ENCODE data around the gene MARVELD2. TPM values are rescaled to one million over a fixed set of nuclear protein-coding genes. Genes with fewer than 3 reads are reported as not detected.
"Not testable (repeated sequence)": the region's sequence is repeated elsewhere in the genome, so short reads cannot be mapped to it uniquely, and the experiment has no call there.

Gene MARVELD2
- total RNA-seq, 8 experiments from 2014 or later: 0.05 to 2.5 (median 0.26) TPM

DNA sequence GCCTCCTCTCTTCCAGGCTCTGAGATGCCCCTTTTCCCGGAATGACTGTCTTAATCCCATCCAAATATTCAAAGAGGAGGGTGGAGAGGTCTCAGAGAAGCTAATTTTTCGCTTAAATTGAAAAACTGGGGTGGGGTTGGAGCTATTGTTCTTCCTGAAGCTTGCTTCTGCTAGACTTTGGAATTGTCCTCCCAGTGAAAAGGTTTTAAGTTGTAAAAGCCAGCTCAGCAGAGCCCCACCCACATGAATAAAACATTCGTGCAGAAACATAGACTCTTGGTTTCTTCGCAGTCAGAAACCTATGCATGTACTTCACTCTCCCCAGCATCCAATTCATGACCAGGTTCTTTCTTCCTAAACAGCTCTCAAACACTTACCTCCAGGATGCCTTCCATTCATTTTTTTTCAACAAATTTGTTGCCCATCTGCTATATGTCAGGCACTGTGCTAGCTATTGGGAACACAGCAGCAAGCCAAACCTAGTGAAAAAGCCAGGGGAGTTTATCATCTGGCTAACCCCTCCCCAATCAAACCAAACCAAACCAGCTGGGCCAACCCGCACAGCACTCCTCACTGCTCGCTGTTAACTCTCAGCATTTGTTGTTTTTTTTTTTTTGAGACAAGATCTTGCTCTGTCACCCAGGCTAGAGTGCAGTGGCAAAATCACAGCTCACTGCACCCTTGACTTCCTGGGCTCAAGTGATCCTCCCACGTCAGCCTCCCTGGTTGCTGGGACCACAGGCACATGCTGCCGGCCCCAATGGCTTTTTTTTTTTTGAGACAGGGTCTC, 39.7 kb downstream of the MARVELD2 start:
- Histone ChIP-seq H3K4me1 (replicated peaks in 1 of 2) (peaks cover 0 to 4% of the 10 kb centered on the region in 2 donors), H3K4me3 (no peak overlapping the region), H3K27ac (peak overlapping the region in 1 of 2 donors; percentile 32)
- in situ Hi-C loops (cut with MboI; ENCODE audit: low pct_unique_long_range_greater_than_20kb in 2 of 9, low sequenced_read_pairs in 9 of 9, unreplicated experiment in 9 of 9): no loop called here
- 3 to 58% (median 31%) methylated on average over 3 to 7 of the region's 8 CpGs; no CpG with 5 or more reads in 3 of the 10 experiments for WGBS, 10 experiments
- peak in 7 of 8 experiments; percentile 78 to 97 (median 88) for ATAC-seq (replicated peaks in 6 of 8)

DNA sequence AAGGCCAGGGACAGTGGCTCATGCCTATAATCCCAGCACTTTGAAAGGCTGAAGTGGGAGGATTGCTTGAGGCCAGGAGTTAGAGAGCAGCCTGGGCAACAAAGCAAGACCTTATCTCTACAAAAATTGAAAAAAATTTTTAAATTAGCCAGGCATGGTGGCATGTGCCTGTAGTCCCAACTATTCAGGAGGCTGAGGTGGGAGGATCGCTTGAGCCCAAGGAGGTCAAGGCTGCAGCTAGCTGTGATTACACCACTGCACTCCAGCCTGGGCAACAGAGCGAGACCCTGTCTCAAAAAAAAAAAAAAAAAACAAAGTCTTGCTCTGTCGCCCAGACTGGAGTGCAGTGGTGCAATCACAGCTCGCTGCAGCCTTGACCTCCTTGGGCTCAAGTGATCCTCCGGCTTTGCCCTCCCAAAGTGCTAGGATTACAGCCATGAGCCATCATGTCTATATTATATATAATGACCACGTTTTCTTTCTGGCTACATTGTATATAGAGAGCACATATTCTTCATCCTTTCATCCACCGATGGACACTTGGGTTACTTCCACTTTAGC, 40.6 kb downstream of the MARVELD2 start:
- H3K4me3 ChIP-seq; ATAC-seq (replicated peaks in 6 of 8); in situ Hi-C loops (cut with MboI; ENCODE audit: low pct_unique_long_range_greater_than_20kb in 2 of 9, low sequenced_read_pairs in 9 of 9, unreplicated experiment in 9 of 9); H3K4me1 ChIP-seq (replicated peaks in 1 of 2): not testable (repeated sequence)
- H3K27ac ChIP-seq: peak overlapping the region in 1 of 2 donors; percentile 10
- WGBS, 10 experiments: 60 to 100% (median 94%) methylated on average over 1 to 5 of the region's 7 CpGs; no CpG with 5 or more reads in 3 of the 10 experiments

DNA sequence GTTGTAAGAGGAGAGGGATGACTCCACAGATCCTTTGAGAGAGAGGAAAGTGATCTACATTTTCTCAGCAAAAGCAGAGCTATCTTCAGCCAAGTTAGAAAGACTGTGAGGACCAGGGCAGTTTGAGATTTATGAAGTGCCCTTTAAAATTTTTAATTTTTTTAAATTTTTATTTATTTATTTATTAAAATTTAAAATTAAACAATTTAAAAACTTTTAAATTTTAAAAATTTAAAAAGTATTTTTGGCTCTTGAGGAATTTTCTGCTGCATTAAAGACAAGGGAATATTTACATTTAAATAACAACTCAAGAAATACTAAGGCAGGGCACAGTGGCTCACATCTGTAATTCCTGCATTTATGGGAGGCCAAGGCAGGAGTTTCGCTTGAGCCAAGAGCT, 47.3 kb downstream of the MARVELD2 start:
- in situ Hi-C loops (cut with MboI; ENCODE audit: low pct_unique_long_range_greater_than_20kb in 2 of 9, low sequenced_read_pairs in 9 of 9, unreplicated experiment in 9 of 9): no loop called here
- no peak for ATAC-seq (replicated peaks in 6 of 8)
- WGBS, 10 experiments: 50 to 100% (median 94%) methylated on average over 1 of the region's 1 CpG; no CpG with 5 or more reads in 2 of the 10 experiments
- Histone ChIP-seq H3K27ac (no peak overlapping the region), H3K4me3 (no peak overlapping the region), H3K4me1 (replicated peaks in 1 of 2) (no peaks in the 10 kb centered on the region)

DNA sequence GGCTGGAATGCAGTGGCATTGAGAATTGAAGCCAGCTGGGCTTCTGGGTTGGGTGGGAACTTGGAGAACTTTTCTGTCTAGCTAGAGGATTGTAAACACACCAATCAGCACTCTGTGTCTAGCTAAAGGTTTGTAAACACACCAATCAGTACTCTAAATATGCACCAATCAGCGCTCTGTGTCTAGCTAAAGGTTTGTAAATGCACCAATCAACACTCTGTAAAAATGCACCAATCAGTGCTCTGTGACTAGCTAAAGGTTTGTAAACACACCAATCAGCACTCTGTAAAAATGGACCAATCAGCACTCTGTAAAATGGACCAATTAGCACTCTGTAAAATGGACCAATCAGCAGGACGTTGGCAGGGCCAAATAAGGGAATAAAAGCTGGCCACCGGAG, 51.5 kb downstream of the MARVELD2 start:
- ATAC-seq (replicated peaks in 6 of 8); H3K4me1 ChIP-seq (replicated peaks in 1 of 2); in situ Hi-C loops (cut with MboI; ENCODE audit: low pct_unique_long_range_greater_than_20kb in 2 of 9, low sequenced_read_pairs in 9 of 9, unreplicated experiment in 9 of 9); H3K27ac ChIP-seq; H3K4me3 ChIP-seq: not testable (repeated sequence)
- WGBS, 10 experiments: 67 to 100% (median 90%) methylated on average over 1 to 3 of the region's 3 CpGs; no CpG with 5 or more reads in 4 of the 10 experiments

DNA sequence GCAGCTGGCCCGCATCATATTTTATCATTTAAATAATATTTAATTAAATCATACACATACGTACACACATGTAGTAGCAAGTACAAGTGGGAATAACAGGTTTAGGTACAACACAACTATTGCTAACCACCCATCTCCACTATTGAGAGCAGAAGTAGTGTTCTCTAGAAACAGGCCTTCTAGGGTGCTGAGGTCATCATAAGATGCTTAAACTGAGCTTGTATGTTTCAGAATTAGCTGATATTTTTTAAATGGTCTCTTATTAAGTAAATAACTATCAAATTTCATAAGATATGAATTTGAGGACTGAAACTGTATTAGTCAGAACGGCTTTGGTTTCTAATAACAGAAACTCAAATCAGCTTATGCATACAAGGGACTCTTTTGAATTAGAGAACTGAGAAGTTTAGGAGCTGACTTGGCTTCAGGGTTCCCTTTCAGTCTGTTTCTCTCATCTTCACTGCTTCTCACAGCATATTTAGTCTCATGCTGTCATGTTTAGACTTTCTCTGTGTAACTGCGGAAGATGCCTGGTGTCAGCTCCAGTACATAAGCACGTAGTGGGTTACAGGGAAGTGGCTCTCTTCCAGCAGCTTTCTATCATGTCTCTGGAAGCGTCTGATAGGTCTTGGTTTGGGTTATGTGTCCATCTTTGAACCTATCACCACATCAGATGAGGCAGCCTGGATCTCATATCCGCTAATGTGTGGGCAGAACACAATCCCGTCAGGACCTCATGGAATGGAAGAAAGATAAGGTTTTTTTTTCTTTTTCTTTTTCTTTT, 52.7 kb downstream of the MARVELD2 start:
- no peak for ATAC-seq (replicated peaks in 6 of 8)
- Histone ChIP-seq H3K4me1 (replicated peaks in 1 of 2) (no peaks in the 10 kb centered on the region), H3K4me3 (no peak overlapping the region), H3K27ac (no peak overlapping the region)
- in situ Hi-C loops (cut with MboI; ENCODE audit: low pct_unique_long_range_greater_than_20kb in 2 of 9, low sequenced_read_pairs in 9 of 9, unreplicated experiment in 9 of 9): no loop called here
- 79 to 100% (median 92%) methylated on average over 1 to 7 of the region's 8 CpGs; no CpG with 5 or more reads in 1 of the 10 experiments for WGBS, 10 experiments

DNA sequence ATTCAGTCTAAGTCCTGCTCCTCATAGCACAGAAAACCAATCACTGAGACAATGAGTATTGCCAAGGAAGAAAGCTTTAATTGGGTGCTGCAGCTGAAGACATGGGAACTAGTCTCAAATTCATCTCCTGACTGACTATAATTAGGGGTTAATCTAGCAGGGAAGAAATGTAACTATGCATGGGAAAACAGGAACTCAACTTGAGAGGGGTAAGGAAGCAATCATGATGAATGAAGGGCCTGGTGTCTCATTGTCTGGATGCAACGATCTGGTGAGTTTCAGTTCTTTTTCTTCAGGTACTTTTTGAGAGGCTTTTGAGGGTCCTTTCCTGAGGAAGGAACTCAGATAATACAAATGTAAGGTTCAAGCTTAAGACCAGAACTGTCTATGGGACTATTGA, 53.7 kb downstream of the MARVELD2 start:
- no peak for ATAC-seq (replicated peaks in 6 of 8)
- H3K4me1 ChIP-seq (replicated peaks in 1 of 2): no peaks in the 10 kb centered on the region
- WGBS, 10 experiments: 20 to 100% (median 75%) methylated on average over 1 of the region's 1 CpG; no CpG with 5 or more reads in 3 of the 10 experiments
- in situ Hi-C loops (cut with MboI; ENCODE audit: low pct_unique_long_range_greater_than_20kb in 2 of 9, low sequenced_read_pairs in 9 of 9, unreplicated experiment in 9 of 9): no loop called here
- no peak overlapping the region for H3K4me3 ChIP-seq
- H3K27ac ChIP-seq: no peak overlapping the region

DNA sequence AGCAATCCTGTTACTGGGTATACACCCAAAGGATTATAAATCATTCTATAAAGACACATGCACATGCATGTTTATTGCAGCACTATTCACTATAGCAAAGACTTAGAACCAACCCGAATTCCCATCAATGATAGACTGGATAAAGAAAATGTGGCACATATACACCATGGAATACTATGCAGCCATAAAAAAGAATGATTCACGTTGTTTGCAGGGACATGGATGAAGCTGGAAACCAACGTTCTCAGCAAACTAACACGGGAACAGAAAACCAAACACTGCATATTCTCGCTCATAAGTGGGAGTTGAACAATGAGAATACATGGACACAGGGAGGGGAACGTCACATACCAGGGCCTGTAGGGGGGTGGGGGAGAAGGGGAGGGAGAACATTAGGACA, 56.6 kb downstream of the MARVELD2 start:
- H3K4me3 ChIP-seq; H3K27ac ChIP-seq; in situ Hi-C loops (cut with MboI; ENCODE audit: low pct_unique_long_range_greater_than_20kb in 2 of 9, low sequenced_read_pairs in 9 of 9, unreplicated experiment in 9 of 9); H3K4me1 ChIP-seq (replicated peaks in 1 of 2); ATAC-seq (replicated peaks in 6 of 8): not testable (repeated sequence)
- WGBS, 10 experiments: 0 to 100% (median 60%) methylated on average over 1 to 4 of the region's 6 CpGs; no CpG with 5 or more reads in 3 of the 10 experiments

DNA sequence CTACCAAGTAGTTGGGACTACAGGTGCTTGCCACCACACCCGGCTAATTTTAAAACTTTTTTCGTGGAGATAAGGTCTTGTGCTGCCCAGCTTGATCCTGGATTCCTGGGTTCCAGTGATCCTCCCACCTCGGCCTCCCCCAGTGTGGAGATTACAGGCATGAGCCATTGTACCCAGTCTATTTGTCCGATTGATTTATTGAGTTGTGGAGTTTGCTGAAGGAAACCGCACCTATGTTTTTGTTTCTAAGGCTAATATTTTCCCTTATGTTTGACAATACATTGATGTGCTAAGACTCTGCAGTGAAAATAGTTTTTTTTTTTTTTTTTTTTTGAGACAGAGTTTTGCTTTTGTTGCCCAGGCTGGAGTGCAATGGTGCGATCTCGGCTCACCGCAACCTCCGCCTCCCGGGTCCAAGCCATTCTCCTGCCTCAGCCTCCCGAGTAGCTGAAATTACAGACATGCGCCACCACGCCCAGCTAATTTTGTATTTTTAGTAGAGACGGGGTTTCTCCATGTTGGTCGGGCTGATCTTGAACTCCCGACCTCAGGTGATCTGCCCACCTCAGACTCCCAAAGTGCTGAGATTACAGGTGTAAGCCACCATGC, 57.7 kb downstream of the MARVELD2 start:
- H3K4me1 ChIP-seq (replicated peaks in 1 of 2): not testable (repeated sequence)

DNA sequence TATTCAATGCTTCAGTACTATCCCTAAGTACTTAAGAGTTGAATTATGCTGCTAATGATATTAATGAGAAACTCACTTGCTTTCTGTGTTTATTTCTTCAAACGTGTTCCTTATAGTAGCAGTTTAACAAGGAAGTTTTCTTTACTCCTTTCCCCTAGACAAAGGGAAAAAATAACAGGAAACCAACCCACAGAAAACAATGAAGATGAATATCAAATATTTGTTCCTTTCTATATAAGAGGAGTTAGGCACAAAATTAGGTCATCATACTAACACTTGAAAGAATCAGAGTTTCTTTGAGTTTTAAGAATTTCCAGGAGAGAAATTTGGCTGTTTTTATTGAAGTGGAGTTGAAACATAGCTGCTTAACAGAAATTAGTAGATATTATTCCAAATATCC, 62.3 kb downstream of the MARVELD2 start:
- 0 to 80% (median 17%) methylated on average over 1 of the region's 1 CpG; no CpG with 5 or more reads in 1 of the 10 experiments for WGBS, 10 experiments
- no peak for ATAC-seq (replicated peaks in 6 of 8)

More for the DNA sequence above, 57.7 kb downstream of the MARVELD2 start:
- ATAC-seq (replicated peaks in 6 of 8); in situ Hi-C loops (cut with MboI; ENCODE audit: low pct_unique_long_range_greater_than_20kb in 2 of 9, low sequenced_read_pairs in 9 of 9, unreplicated experiment in 9 of 9); H3K4me3 ChIP-seq; H3K27ac ChIP-seq: not testable (repeated sequence)
- 71 to 100% (median 89%) methylated on average over 1 to 10 of the region's 16 CpGs; no CpG with 5 or more reads in 2 of the 10 experiments for WGBS, 10 experiments

DNA sequence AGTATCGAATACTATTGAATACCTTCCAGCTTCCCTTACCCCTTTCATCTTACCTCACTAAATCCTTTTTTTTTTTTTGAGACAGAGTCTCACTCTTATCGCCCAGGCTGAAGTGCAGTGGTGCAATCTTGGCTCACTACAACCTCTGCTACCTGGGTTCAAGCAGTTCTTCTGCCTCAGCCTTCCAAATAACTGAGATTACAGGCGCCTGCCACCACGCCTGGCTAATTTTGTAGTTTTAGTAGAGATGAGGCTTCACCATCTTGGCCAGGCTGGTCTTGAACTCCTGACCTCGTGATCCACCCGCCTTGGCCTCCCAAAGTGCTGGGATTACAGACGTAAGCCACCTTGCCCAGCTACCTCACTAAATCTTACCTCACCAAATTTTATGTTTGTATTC, 63.4 kb downstream of the MARVELD2 start:
- 40 to 100% (median 84%) methylated on average over 1 to 6 of the region's 7 CpGs for WGBS, 10 experiments
- H3K27ac ChIP-seq; ATAC-seq (replicated peaks in 6 of 8); H3K4me1 ChIP-seq (replicated peaks in 1 of 2); H3K4me3 ChIP-seq; in situ Hi-C loops (cut with MboI; ENCODE audit: low pct_unique_long_range_greater_than_20kb in 2 of 9, low sequenced_read_pairs in 9 of 9, unreplicated experiment in 9 of 9): not testable (repeated sequence)

More for the DNA sequence above, 62.3 kb downstream of the MARVELD2 start:
- in situ Hi-C loops (cut with MboI; ENCODE audit: low pct_unique_long_range_greater_than_20kb in 2 of 9, low sequenced_read_pairs in 9 of 9, unreplicated experiment in 9 of 9): no loop called here
- no peaks in the 10 kb centered on the region for H3K4me1 ChIP-seq (replicated peaks in 1 of 2)
- no peak overlapping the region for H3K4me3 ChIP-seq
- no peak overlapping the region for H3K27ac ChIP-seq

DNA sequence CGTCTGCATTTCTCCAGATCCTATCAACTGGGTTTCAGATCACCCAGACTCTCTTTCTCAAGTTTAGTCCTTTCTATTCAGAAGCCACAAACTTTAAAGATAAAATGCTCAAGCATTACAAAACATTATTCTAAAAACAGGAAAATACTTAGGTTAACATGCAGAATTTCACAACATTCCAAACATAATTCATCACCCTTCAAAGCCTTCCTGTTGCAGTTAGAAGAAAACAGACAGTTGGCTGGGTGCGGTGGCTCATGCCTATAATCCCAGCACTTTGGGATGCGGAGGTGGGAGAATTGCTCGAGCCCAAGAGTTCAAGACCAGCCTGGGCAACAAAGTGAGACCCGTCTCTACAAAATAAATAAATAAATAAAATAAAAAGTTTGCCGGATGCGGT, 70.0 kb downstream of the MARVELD2 start:
- 70 to 93% (median 78%) methylated on average over 2 to 7 of the region's 7 CpGs; no CpG with 5 or more reads in 1 of the 10 experiments for WGBS, 10 experiments
- H3K4me3 ChIP-seq: no peak overlapping the region
- in situ Hi-C loops (cut with MboI; ENCODE audit: low pct_unique_long_range_greater_than_20kb in 2 of 9, low sequenced_read_pairs in 9 of 9, unreplicated experiment in 9 of 9): no loop called here
- ATAC-seq (replicated peaks in 6 of 8): peak in 2 of 8 experiments; percentile 72 to 82
- no peaks in the 10 kb centered on the region for H3K4me1 ChIP-seq (replicated peaks in 1 of 2)
- no peak overlapping the region for H3K27ac ChIP-seq

DNA sequence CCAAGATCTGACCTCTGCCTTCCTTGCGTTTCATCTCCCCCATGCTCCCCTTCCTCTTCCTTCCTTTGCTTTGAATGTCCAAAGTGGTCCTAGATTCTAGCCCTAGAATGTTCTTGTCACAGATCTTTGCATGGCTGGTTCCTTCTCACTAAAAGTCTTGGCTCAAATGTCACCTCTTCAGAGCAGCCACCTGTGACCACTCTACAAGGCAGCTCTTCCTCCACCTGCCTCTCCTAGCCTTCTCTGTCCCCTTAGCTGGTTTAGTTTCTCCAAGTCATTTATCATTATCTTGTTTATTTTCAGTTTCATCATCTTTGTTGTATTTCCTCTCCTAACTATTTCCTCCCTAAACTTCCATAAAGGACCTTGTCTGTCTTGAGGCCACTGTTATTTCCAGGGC, 70.6 kb downstream of the MARVELD2 start:
- in situ Hi-C loops (cut with MboI; ENCODE audit: low pct_unique_long_range_greater_than_20kb in 2 of 9, low sequenced_read_pairs in 9 of 9, unreplicated experiment in 9 of 9): no loop called here
- Histone ChIP-seq H3K4me3 (no peak overlapping the region), H3K4me1 (replicated peaks in 1 of 2) (no peaks in the 10 kb centered on the region), H3K27ac (no peak overlapping the region)
- ATAC-seq (replicated peaks in 6 of 8): no peak
- 17 to 100% (median 92%) methylated on average over 1 of the region's 1 CpG; no CpG with 5 or more reads in 6 of the 10 experiments for WGBS, 10 experiments
